H9 (cell line): Measurements from ENCODE around the gene CD151. TPM values are rescaled to one million over a fixed set of nuclear protein-coding genes. Genes with fewer than 3 reads are reported as not detected.

Source experiments
- DNase-seq: peaks from one replicate; pipeline ENCODE4 v3.0.0-alpha.2; 2017
- H2AFZ ChIP-seq: one replicate; pipeline ENCODE4 v1.6.1; 2013; ENCODE audit warnings: mild to moderate bottlenecking, low read length, control low read depth, moderate library complexity
- H2AK5ac ChIP-seq: 2 replicates; pipeline ENCODE4 v1.6.1; 2013; ENCODE audit warnings: low read length, control low read depth, mixed read lengths; ENCODE audit not compliant: insufficient read length
- H2BK120ac ChIP-seq: one replicate; pipeline ENCODE4 v1.6.1; 2013; ENCODE audit warnings: low read depth, mild to moderate bottlenecking, low read length, control low read depth, inconsistent platforms; ENCODE audit not compliant: poor library complexity, severe bottlenecking
- H2BK12ac ChIP-seq: 2 replicates; pipeline ENCODE4 v1.6.1; 2013; ENCODE audit warnings: low read length, control low read depth, mixed read lengths, low read depth; ENCODE audit not compliant: insufficient read length
- H2BK15ac ChIP-seq: 2 replicates; pipeline ENCODE4 v1.6.1; 2013; ENCODE audit warnings: low read depth, low read length, control low read depth
- H2BK20ac ChIP-seq: one replicate; pipeline ENCODE4 v1.6.1; 2013; ENCODE audit warnings: low read depth, mild to moderate bottlenecking, low read length, control low read depth, inconsistent platforms; ENCODE audit not compliant: poor library complexity, severe bottlenecking
- H2BK5ac ChIP-seq: 2 replicates; pipeline ENCODE4 v1.6.1; 2013; ENCODE audit warnings: low read length, control low read depth, mixed read lengths; ENCODE audit not compliant: insufficient read length
- H3K14ac ChIP-seq: 2 replicates; pipeline ENCODE4 v1.6.1; 2013; ENCODE audit warnings: low read length, control low read depth; ENCODE audit not compliant: insufficient read depth
- H3K18ac ChIP-seq: 2 replicates; pipeline ENCODE4 v1.6.1; 2013; ENCODE audit warnings: low read depth, mild to moderate bottlenecking, mixed read lengths, low read length, control low read depth; ENCODE audit not compliant: insufficient read length
- H3K23ac ChIP-seq: 2 replicates; pipeline ENCODE4 v1.6.1; 2013; ENCODE audit warnings: low read length, control low read depth, mixed read lengths, low read depth; ENCODE audit not compliant: insufficient read length
- H3K23me2 ChIP-seq: 2 replicates; pipeline ENCODE4 v1.6.1; 2013; ENCODE audit warnings: low read depth, mild to moderate bottlenecking, mixed read lengths, low read length, control low read depth; ENCODE audit not compliant: insufficient read length, poor library complexity, severe bottlenecking
- H3K27ac ChIP-seq: 2 replicates; pipeline ENCODE4 v1.5.1; 2013; ENCODE audit warnings: low read length, control low read depth, mixed read lengths, low read depth; ENCODE audit not compliant: insufficient read length
- H3K27me3 ChIP-seq: 2 replicates; pipeline ENCODE4 v1.6.1; 2013; ENCODE audit warnings: low read length, control low read depth, inconsistent platforms; ENCODE audit not compliant: insufficient read depth
- H3K4ac ChIP-seq: 2 replicates; pipeline ENCODE4 v1.6.1; 2013; ENCODE audit warnings: low read depth, mild to moderate bottlenecking, control low read depth, inconsistent platforms, low read length, moderate library complexity
- H3K4me1 ChIP-seq: 2 replicates; pipeline ENCODE4 v1.6.1; 2013; ENCODE audit warnings: low read length, control low read depth, inconsistent platforms; ENCODE audit not compliant: insufficient read depth
- H3K4me2 ChIP-seq: 2 replicates; pipeline ENCODE4 v1.6.1; 2013; ENCODE audit warnings: low read length, control low read depth, mixed read lengths; ENCODE audit not compliant: insufficient read length, insufficient read depth
- H3K56ac ChIP-seq: 2 replicates; pipeline ENCODE4 v1.6.1; 2013; ENCODE audit warnings: low read depth, mild to moderate bottlenecking, mixed read lengths, low read length, control low read depth; ENCODE audit not compliant: insufficient read length
- H3K79me1 ChIP-seq: 2 replicates; pipeline ENCODE4 v1.6.1; 2013; ENCODE audit warnings: low read depth, mild to moderate bottlenecking, moderate library complexity, low read length, control low read depth, inconsistent platforms; ENCODE audit not compliant: insufficient read depth, poor library complexity, severe bottlenecking
- H3K79me2 ChIP-seq: 2 replicates; pipeline ENCODE4 v1.6.1; 2013; ENCODE audit warnings: low read length, control low read depth, inconsistent platforms; ENCODE audit not compliant: insufficient read depth
- H3K9ac ChIP-seq: 2 replicates; pipeline ENCODE4 v1.6.1; 2013; ENCODE audit warnings: low read length, control low read depth, mixed read lengths; ENCODE audit not compliant: insufficient read length; ENCODE audit errors: extremely low read depth
- H3K9me3 ChIP-seq: one replicate; pipeline ENCODE4 v1.6.1; 2013; ENCODE audit warnings: low read depth, low read length, inconsistent platforms; ENCODE audit not compliant: control insufficient read depth
- H3T11ph ChIP-seq: one replicate; pipeline ENCODE4 v1.6.1; 2013; ENCODE audit warnings: mild to moderate bottlenecking, low read length, control low read depth, inconsistent platforms
- H4K20me1 ChIP-seq: one replicate; pipeline ENCODE4 v1.6.1; 2013; ENCODE audit not compliant: control insufficient read depth, insufficient read length, insufficient read depth
- H4K5ac ChIP-seq: 2 replicates; pipeline ENCODE4 v1.6.1; 2013; ENCODE audit warnings: low read depth, mild to moderate bottlenecking, mixed read lengths, low read length, control low read depth; ENCODE audit not compliant: insufficient read length
- H4K8ac ChIP-seq: replicated peaks from 2 replicates; pipeline ENCODE4 v1.6.1; 2013; ENCODE audit warnings: low read length, control low read depth, mixed read lengths, low read depth; ENCODE audit not compliant: insufficient read length
- H4K91ac ChIP-seq: 2 replicates; pipeline ENCODE4 v1.6.1; 2013; ENCODE audit warnings: low read depth, mild to moderate bottlenecking, moderate library complexity, mixed read lengths, low read length, control low read depth; ENCODE audit not compliant: insufficient read length
- H3K27ac Mint-ChIP-seq, 3 experiments: 2 replicates in 2 of 3; 3 replicates in 1 of 3; pipeline ENCODE4 v1.8.0; 2020 to 2021; ENCODE audit warnings: mixed read lengths in 3 of 3, mild to moderate bottlenecking in 1 of 3, moderate library complexity in 1 of 3
- H3K27me3 Mint-ChIP-seq: 2 replicates; pipeline ENCODE4 v1.8.0; 2021; ENCODE audit warnings: low read depth, mild to moderate bottlenecking, moderate library complexity, mixed read lengths
- H3K36me3 Mint-ChIP-seq, 3 experiments: 2 replicates in 2 of 3; 3 replicates in 1 of 3; pipeline ENCODE4 v1.8.0; 2020 to 2021; ENCODE audit warnings: low read depth in 3 of 3, mixed read lengths in 3 of 3; ENCODE audit not compliant: insufficient read depth in 1 of 3
- H3K4me1 Mint-ChIP-seq, 2 experiments: 2 replicates each; pipeline ENCODE4 v1.8.0; 2020; ENCODE audit warnings: mixed read lengths in 2 of 2
- H3K4me3 Mint-ChIP-seq, 2 experiments: 2 replicates in 1 of 2; 3 replicates in 1 of 2; pipeline ENCODE4 v1.8.0; 2020 to 2021; ENCODE audit warnings: mild to moderate bottlenecking in 2 of 2, mixed read lengths in 2 of 2, moderate library complexity in 1 of 2
- H3K9me3 Mint-ChIP-seq, 2 experiments: 2 replicates in 1 of 2; 3 replicates in 1 of 2; pipeline ENCODE4 v1.8.0; 2020; ENCODE audit warnings: mild to moderate bottlenecking in 2 of 2, mixed read lengths in 2 of 2, moderate library complexity in 1 of 2
- CTCF ChIP-seq: fragments of 200-600 bp; sonication (generic); conservative IDR thresholded peaks from 3 replicates; pipeline ENCODE4 v1.8.0; 2021; ENCODE audit warnings: antibody characterized with exemption, mild to moderate bottlenecking
- WGBS: extraction: QIAGEN DNeasy Blood & Tissue Kit; methylation state at CpG from one replicate; pipeline ENCODE4 v1.1.7; 2013; ENCODE audit warnings: missing lambda C conversion rate, low lambda C conversion rate, mixed read lengths; ENCODE audit not compliant: insufficient read length; ENCODE audit errors: extremely low coverage; 5-methylcytosine and 5-hydroxymethylcytosine counted together
- total RNA-seq: library from RNA; stranded (reverse); gene quantifications from 2 replicates; pipeline ENCODE4 v1.2.1, GENCODE V29; 2021

Gene CD151
- total RNA-seq, 1 experiment from 2014 or later = 138 TPM

GRCh38 chr11:848380-848931, 15.7 kb downstream of the CD151 start:
- H3K23me2 ChIP-seq = peaks cover 23% of the 10 kb centered on the region
- DNase-seq = peak; percentile 65
- no peak overlapping the region for H4K8ac ChIP-seq
- H4K20me1 ChIP-seq = peaks cover 6% of the 10 kb centered on the region
- H3K18ac ChIP-seq = no peak overlapping the region
- no peaks in the 10 kb centered on the region for H3K79me2 ChIP-seq
- H3K4me2 ChIP-seq = peak overlapping the region; percentile 0
- H2AK5ac ChIP-seq = no peak overlapping the region
- no peak overlapping the region for H3K9ac ChIP-seq
- H3K27me3 Mint-ChIP-seq = peaks cover 7% of the 10 kb centered on the region
- H2AFZ ChIP-seq = no peak overlapping the region
- H4K5ac ChIP-seq = no peak overlapping the region
- H3K27me3 ChIP-seq = no peaks in the 10 kb centered on the region; the same call in 1 of the 2 replicates
- H2BK15ac ChIP-seq = no peak overlapping the region
- H3K4me1 Mint-ChIP-seq = peaks cover 11 to 42% of the 10 kb centered on the region in 2 experiments
- no peaks in the 10 kb centered on the region for H3K36me3 Mint-ChIP-seq
- H2BK120ac ChIP-seq = no peak overlapping the region
- no peaks in the 10 kb centered on the region for H3K9me3 Mint-ChIP-seq
- H3K9me3 ChIP-seq = no peaks in the 10 kb centered on the region
- H3K4me1 ChIP-seq = peaks cover 2% of the 10 kb centered on the region; the same call in 1 of the 2 replicates
- no peak overlapping the region for H3T11ph ChIP-seq
- H3K27ac Mint-ChIP-seq = no peak overlapping the region
- no peaks in the 10 kb centered on the region for H3K79me1 ChIP-seq
- H2BK12ac ChIP-seq = no peak overlapping the region
- H4K91ac ChIP-seq = no peak overlapping the region
- no peak overlapping the region for H2BK5ac ChIP-seq
- no peak overlapping the region for H3K27ac ChIP-seq
- no peak overlapping the region for H3K56ac ChIP-seq
- TF ChIP-seq CTCF = peak; percentile 88
- no peak overlapping the region for H3K14ac ChIP-seq
- H2BK20ac ChIP-seq = no peak overlapping the region
- H3K4me3 Mint-ChIP-seq = peak overlapping the region; percentile 36 to 72
- no peak overlapping the region for H3K23ac ChIP-seq
- H3K4ac ChIP-seq = no peak overlapping the region
- no CpG with 5 or more reads among the region's 14 CpGs for WGBS
